Measurements from ENCODE around the gene LRRC36.

LRRC36 gene

GRCh38 chr16:67415872-67416793, 89.5 kb downstream of the LRRC36 start, which contains the start of gene ZDHHC1:
Gene ZDHHC1, minus strand, starts transcription at chr16:67416477. Its CDS starts 8,702 bp downstream, at chr16:67407775.
- Histone ChIP-seq H3K4me1 (ENCODE audit: control insufficient read depth, low read length) (peaks cover 14% of the 10 kb centered on the region), H3K27ac (ENCODE audit: low read depth, low read length) (no peak within 1 kb of the TSS), H3F3A (ENCODE audit: control insufficient read depth, insufficient read depth) (no peaks in the 10 kb centered on the region), H3K79me2 (ENCODE audit: control insufficient read depth, low read length) (no peaks in the 10 kb centered on the region), H3K27me3 (ENCODE audit: control insufficient read depth, low read length) (peaks cover 35% of the 10 kb centered on the region), H3K9me3 (ENCODE audit: control insufficient read depth, insufficient read depth, low read length) (no peaks in the 10 kb centered on the region), H3K4me3 (ENCODE audit: low read length) (peak within 1 kb of the TSS; percentile 72), H4K20me1 (ENCODE audit: control insufficient read depth, insufficient read depth, low read depth, low read length) (no peaks in the 10 kb centered on the region), H3K9me2 (replicated peaks; ENCODE audit: control insufficient read depth, low read length) (no peaks in the 10 kb centered on the region), H3K36me3 (ENCODE audit: control insufficient read depth, low read length) (no peaks in the 10 kb centered on the region), H3K4me2 (ENCODE audit: low read length) (peak within 1 kb of the TSS; percentile 79)
- TF ChIP-seq EZH2phosphoT487 (IDR thresholded peaks at IDR 0.05; ENCODE audit: borderline replicate concordance, low read length) (no peak), CTCF (IDR thresholded peaks at IDR 0.05; ENCODE audit: low read depth, low read length, poor library complexity, severe bottlenecking) (peak; percentile 78)

GRCh38 chr16:67417333-67418061, 90.9 kb downstream of the LRRC36 start:
- H3F3A ChIP-seq (ENCODE audit: control insufficient read depth, insufficient read depth): no peaks in the 10 kb centered on the region
- no peak overlapping the region for H3K27ac ChIP-seq (ENCODE audit: low read depth, low read length)
- no peaks in the 10 kb centered on the region for H3K79me2 ChIP-seq (ENCODE audit: control insufficient read depth, low read length)
- H3K4me1 ChIP-seq (ENCODE audit: control insufficient read depth, low read length): peaks cover 14% of the 10 kb centered on the region
- no peaks in the 10 kb centered on the region for H3K9me2 ChIP-seq (replicated peaks; ENCODE audit: control insufficient read depth, low read length)
- TF ChIP-seq EZH2phosphoT487 (IDR thresholded peaks at IDR 0.05; ENCODE audit: borderline replicate concordance, low read length) (no peak), CTCF (IDR thresholded peaks at IDR 0.05; ENCODE audit: low read depth, low read length, poor library complexity, severe bottlenecking) (no peak)
- H3K4me3 ChIP-seq (ENCODE audit: low read length): no peak overlapping the region
- H4K20me1 ChIP-seq (ENCODE audit: control insufficient read depth, insufficient read depth, low read depth, low read length): no peaks in the 10 kb centered on the region
- peaks cover 35% of the 10 kb centered on the region for H3K27me3 ChIP-seq (ENCODE audit: control insufficient read depth, low read length)
- no peaks in the 10 kb centered on the region for H3K9me3 ChIP-seq (ENCODE audit: control insufficient read depth, insufficient read depth, low read length)
- H3K4me2 ChIP-seq (ENCODE audit: low read length): no peak overlapping the region
- no peaks in the 10 kb centered on the region for H3K36me3 ChIP-seq (ENCODE audit: control insufficient read depth, low read length)

DNA sequence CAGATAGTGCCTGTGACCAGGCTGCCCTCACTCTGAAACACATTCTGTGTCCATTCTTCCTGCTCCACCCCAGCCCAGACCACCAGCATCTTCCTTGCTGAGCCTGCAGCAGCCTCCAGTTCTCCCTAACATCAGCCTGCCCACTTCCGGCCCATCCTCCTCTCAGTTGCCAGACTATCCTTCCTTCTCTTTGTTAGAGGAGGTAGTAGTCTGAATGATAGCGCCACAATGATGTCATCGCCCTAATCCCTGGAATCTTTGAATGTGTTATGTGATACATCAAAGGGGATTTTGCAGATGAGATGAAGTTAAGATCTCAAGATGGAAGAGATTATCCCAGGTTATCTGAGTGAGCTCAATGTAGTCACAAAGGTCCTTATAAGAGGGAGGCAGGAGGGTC, 92.9 kb downstream of the LRRC36 start:
- Histone ChIP-seq H3K4me2 (ENCODE audit: low read length) (no peak overlapping the region), H3K4me3 (ENCODE audit: low read length) (no peak overlapping the region), H3F3A (ENCODE audit: control insufficient read depth, insufficient read depth) (no peaks in the 10 kb centered on the region), H3K79me2 (ENCODE audit: control insufficient read depth, low read length) (no peaks in the 10 kb centered on the region), H3K36me3 (ENCODE audit: control insufficient read depth, low read length) (no peaks in the 10 kb centered on the region), H3K9me3 (ENCODE audit: control insufficient read depth, insufficient read depth, low read length) (no peaks in the 10 kb centered on the region), H3K27me3 (ENCODE audit: control insufficient read depth, low read length) (peaks cover 37% of the 10 kb centered on the region), H3K9me2 (replicated peaks; ENCODE audit: control insufficient read depth, low read length) (no peaks in the 10 kb centered on the region), H3K4me1 (ENCODE audit: control insufficient read depth, low read length) (peaks cover 19% of the 10 kb centered on the region), H3K27ac (ENCODE audit: low read depth, low read length) (no peak overlapping the region), H4K20me1 (ENCODE audit: control insufficient read depth, insufficient read depth, low read depth, low read length) (no peaks in the 10 kb centered on the region)
- TF ChIP-seq EZH2phosphoT487 (IDR thresholded peaks at IDR 0.05; ENCODE audit: borderline replicate concordance, low read length): no peak
